Nephron progenitor cell (in vitro differentiated cells): ENCODE results near the gene HNRNPR.
"Not testable (repeated sequence)": the region's sequence is repeated elsewhere in the genome, so short reads cannot be mapped to it uniquely, and the experiment has no call there.

Experiments used
- DNase-seq: peaks from one replicate; pipeline ENCODE4 v3.0.0; 2021
- H3K27ac Mint-ChIP-seq: 2 replicates; pipeline ENCODE4 v1.8.0; 2021; ENCODE audit warnings: mild to moderate bottlenecking, moderate library complexity, mixed read lengths
- H3K27me3 Mint-ChIP-seq: 2 replicates; pipeline ENCODE4 v1.8.0; 2021; ENCODE audit warnings: mild to moderate bottlenecking, low read depth, mixed read lengths; ENCODE audit not compliant: poor library complexity
- H3K36me3 Mint-ChIP-seq: 2 replicates; pipeline ENCODE4 v1.8.0; 2021; ENCODE audit warnings: low read depth, mixed read lengths
- H3K4me1 Mint-ChIP-seq: 2 replicates; pipeline ENCODE4 v1.8.0; 2021; ENCODE audit warnings: mixed read lengths
- H3K4me3 Mint-ChIP-seq: 2 replicates; pipeline ENCODE4 v1.8.0; 2021; ENCODE audit warnings: mild to moderate bottlenecking, moderate library complexity, mixed read lengths
- H3K9me3 Mint-ChIP-seq: 2 replicates; pipeline ENCODE4 v1.8.0; 2021; ENCODE audit warnings: mild to moderate bottlenecking, moderate library complexity, mixed read lengths
- TF ChIP-seq, protein P1 (sequence below): fragments of 200-600 bp; sonication (generic); IDR thresholded peaks from 2 replicates; pipeline ENCODE4 v1.5.0; 2021; ENCODE audit warnings: antibody characterized with exemption

The HNRNPR gene

DNA sequence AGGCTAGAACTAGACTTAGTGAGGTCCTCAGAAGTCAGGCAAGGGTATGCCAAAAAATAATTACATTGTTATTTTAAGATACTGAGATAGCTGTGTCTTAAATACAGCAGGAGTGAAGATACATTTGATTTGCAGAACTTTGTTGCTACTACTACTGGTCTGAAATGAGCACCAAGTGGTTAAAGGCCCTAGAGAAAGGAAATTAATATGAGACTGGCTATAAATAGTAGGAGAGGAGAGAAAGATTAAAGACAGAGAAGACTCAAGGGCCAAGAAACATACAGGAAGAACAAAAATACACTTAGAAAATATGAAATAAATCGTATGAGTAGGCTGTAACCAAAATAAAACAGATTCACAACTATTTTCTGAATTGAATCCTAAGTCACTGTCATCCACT, 21.3 kb downstream of the HNRNPR start:
- peaks cover 3% of the 10 kb centered on the region for H3K9me3 Mint-ChIP-seq
- H3K36me3 Mint-ChIP-seq = peaks cover 84% of the 10 kb centered on the region

DNA sequence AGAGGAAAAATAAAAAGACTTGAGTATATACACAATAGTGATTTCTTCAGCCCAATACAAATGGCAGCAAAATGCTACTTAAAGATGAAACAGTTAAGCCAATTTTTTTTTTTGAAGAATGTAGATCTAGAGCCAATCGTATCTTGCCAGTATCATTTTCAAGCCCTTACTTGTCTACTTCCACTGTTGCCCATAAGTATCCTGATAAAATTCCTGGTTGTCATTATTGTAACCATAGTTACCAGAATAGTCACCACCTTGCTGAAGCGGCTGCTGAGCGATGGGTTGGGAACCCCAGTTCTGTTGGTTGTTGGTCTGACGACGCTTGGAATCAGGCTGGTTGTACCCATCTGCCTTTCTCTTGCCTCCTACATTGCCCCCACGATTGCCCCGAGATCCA, 33.8 kb downstream of the HNRNPR start:
- H3K4me1 Mint-ChIP-seq, H3K9me3 Mint-ChIP-seq, H3K4me3 Mint-ChIP-seq, DNase-seq, H3K27me3 Mint-ChIP-seq: not testable (repeated sequence)
- Mint-ChIP-seq H3K27ac (peak overlapping the region; percentile 26), H3K36me3 (peaks cover 69% of the 10 kb centered on the region)

More for the DNA sequence above, 21.3 kb downstream of the HNRNPR start:
- Mint-ChIP-seq H3K27me3 (no peaks in the 10 kb centered on the region), H3K27ac (no peak overlapping the region), H3K4me3 (no peak overlapping the region), H3K4me1 (no peaks in the 10 kb centered on the region)
- DNase-seq = no peak
- TF ChIP-seq, protein P1, sequence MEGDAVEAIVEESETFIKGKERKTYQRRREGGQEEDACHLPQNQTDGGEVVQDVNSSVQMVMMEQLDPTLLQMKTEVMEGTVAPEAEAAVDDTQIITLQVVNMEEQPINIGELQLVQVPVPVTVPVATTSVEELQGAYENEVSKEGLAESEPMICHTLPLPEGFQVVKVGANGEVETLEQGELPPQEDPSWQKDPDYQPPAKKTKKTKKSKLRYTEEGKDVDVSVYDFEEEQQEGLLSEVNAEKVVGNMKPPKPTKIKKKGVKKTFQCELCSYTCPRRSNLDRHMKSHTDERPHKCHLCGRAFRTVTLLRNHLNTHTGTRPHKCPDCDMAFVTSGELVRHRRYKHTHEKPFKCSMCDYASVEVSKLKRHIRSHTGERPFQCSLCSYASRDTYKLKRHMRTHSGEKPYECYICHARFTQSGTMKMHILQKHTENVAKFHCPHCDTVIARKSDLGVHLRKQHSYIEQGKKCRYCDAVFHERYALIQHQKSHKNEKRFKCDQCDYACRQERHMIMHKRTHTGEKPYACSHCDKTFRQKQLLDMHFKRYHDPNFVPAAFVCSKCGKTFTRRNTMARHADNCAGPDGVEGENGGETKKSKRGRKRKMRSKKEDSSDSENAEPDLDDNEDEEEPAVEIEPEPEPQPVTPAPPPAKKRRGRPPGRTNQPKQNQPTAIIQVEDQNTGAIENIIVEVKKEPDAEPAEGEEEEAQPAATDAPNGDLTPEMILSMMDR = no peak

- Mint-ChIP-seq H3K27ac (peak overlapping the region; percentile 33), H3K9me3 (no peaks in the 10 kb centered on the region), H3K36me3 (peaks cover 81% of the 10 kb centered on the region), H3K4me1 (no peaks in the 10 kb centered on the region), H3K4me3 (no peak overlapping the region), H3K27me3 (no peaks in the 10 kb centered on the region)
- TF ChIP-seq, protein P1 = no peak
- no peak for DNase-seq
Measured at GRCh38 chr1:23304140-23304620, 39.9 kb downstream of the HNRNPR start.

DNA sequence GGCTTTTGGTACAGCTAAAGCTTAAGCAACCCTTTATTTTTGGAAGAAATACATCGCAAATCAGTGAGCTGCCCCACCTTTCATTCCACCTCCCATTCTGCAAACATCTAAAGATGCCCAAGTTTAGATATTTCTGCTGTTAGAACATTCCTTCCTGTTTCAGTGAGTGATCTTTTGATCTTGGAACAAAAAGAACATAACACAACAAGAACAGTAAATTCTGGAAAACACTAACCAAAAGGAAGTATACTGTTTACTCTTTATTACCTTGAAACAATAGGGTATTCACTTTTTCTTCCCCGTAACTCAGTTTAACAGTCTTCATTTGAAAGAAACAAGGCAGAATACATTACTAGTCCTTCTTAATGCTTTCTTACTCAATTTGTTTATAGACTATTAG, 40.6 kb downstream of the HNRNPR start:
- TF ChIP-seq, protein P1 = no peak
- Mint-ChIP-seq H3K4me3 (no peak overlapping the region), H3K27me3 (no peaks in the 10 kb centered on the region), H3K27ac (no peak overlapping the region), H3K9me3 (no peaks in the 10 kb centered on the region), H3K4me1 (no peaks in the 10 kb centered on the region), H3K36me3 (peaks cover 87% of the 10 kb centered on the region)
- DNase-seq = no peak

GRCh38 chr1:23296931-23297330, 47.2 kb downstream of the HNRNPR start:
- no peak overlapping the region for H3K27ac Mint-ChIP-seq
- H3K4me3 Mint-ChIP-seq = no peak overlapping the region
- TF ChIP-seq, protein P1 = no peak
- H3K4me1 Mint-ChIP-seq = no peaks in the 10 kb centered on the region
- no peaks in the 10 kb centered on the region for H3K9me3 Mint-ChIP-seq
- DNase-seq = no peak
- H3K27me3 Mint-ChIP-seq = no peaks in the 10 kb centered on the region
- peaks cover 71% of the 10 kb centered on the region for H3K36me3 Mint-ChIP-seq

DNA sequence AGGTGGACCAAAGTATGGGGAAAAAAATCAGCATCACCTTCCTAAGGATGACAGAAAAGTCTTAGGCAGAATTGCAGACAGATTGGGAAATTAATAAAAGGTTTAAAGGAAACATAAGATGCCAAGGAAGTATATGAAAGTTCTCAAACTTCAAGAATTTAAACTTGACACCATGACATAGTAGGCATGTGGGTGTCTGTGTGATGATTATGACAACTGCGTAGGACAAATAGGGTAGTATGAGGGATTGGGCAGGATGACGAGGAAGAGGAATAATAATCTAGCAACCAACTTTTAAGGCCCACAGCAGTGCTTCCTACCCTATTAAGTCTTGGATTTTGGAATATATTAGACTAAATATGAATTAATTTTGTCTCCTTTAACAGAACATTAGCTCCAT, 52.4 kb downstream of the HNRNPR start:
- Mint-ChIP-seq H3K36me3 (peaks cover 49% of the 10 kb centered on the region), H3K4me3 (no peak overlapping the region), H3K27me3 (no peaks in the 10 kb centered on the region), H3K9me3 (no peaks in the 10 kb centered on the region), H3K27ac (no peak overlapping the region), H3K4me1 (peaks cover 4% of the 10 kb centered on the region)
- DNase-seq = no peak
- TF ChIP-seq, protein P1 = no peak
